ENCODE measurements around the gene ANKRD24. TPM values are rescaled to one million over a fixed set of nuclear protein-coding genes. Genes with fewer than 3 reads are reported as not detected.

The ANKRD24 gene
- total RNA-seq, 4 donors from 2014 or later = 0.88 to 1.2 (median 1.0) TPM

GRCh38 chr19:4174895-4175668 is 7.4 kb upstream of the ANKRD24 start:
- TF ChIP-seq, protein P1, sequence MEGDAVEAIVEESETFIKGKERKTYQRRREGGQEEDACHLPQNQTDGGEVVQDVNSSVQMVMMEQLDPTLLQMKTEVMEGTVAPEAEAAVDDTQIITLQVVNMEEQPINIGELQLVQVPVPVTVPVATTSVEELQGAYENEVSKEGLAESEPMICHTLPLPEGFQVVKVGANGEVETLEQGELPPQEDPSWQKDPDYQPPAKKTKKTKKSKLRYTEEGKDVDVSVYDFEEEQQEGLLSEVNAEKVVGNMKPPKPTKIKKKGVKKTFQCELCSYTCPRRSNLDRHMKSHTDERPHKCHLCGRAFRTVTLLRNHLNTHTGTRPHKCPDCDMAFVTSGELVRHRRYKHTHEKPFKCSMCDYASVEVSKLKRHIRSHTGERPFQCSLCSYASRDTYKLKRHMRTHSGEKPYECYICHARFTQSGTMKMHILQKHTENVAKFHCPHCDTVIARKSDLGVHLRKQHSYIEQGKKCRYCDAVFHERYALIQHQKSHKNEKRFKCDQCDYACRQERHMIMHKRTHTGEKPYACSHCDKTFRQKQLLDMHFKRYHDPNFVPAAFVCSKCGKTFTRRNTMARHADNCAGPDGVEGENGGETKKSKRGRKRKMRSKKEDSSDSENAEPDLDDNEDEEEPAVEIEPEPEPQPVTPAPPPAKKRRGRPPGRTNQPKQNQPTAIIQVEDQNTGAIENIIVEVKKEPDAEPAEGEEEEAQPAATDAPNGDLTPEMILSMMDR (IDR thresholded peaks at IDR 0.05) = no peak
- ATAC-seq (ENCODE audit: low FRiP score) = no peak
- no peak for DNase-seq (ENCODE audit: low spot score)

GRCh38 chr19:4175669-4175931 is 6.9 kb upstream of the ANKRD24 start:
- no peak for ATAC-seq (ENCODE audit: low FRiP score)
- no peak for DNase-seq (ENCODE audit: low spot score)
- TF ChIP-seq, protein P1 (IDR thresholded peaks at IDR 0.05) = no peak

GRCh38 chr19:4177146-4177545 is 5.3 kb upstream of the ANKRD24 start:
- ATAC-seq (ENCODE audit: low FRiP score) (no peak), DNase-seq (ENCODE audit: low spot score) (no peak)
- TF ChIP-seq, protein P1 (IDR thresholded peaks at IDR 0.05) = no peak

DNA sequence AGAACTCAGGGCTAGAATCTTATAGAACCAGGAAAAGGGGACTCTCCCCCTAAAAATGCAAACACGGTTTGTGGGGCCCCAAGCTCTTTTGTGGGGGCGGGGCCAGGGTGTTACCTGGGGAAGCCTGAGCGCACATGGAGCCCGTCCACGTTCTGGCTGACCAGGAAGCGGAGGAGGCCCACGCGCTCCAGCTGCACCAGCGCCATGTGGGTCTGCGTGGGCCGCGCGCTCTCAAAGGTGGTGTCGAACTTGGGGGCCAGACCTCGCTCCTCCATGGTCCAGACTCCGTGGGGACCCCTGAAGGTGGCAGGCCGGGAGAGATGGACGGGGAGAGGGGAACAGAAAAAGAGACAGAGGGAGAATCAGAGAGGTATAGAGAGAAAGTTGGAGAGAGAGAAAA is 3.5 kb upstream of the ANKRD24 start:
- DNase-seq (ENCODE audit: low spot score) (no peak), ATAC-seq (ENCODE audit: low FRiP score) (no peak)
- TF ChIP-seq, protein P1 (IDR thresholded peaks at IDR 0.05) = no peak

DNA sequence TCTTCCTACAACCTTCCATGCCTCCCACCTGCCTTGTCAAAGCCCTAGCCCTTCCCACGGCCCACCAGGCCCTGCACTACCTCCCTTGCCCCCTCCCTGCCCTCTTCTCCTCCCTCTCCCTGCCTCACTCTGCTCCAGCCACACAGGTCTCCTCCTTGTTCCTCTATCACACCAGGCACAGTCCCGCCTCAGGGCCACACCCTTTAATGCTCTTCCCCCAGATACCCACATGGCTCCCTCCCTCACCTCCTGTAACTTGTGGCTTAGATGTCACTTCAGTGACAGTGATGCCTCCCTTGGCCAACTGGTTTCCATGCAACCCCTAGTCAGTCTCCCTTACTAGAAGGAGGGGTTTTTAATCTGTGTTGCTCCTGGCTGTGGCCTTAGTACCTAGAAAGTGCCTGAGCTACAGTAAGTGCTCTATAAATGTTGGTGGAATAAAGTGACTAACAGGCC is 1.4 kb upstream of the ANKRD24 start:
- TF ChIP-seq, protein P1 (IDR thresholded peaks at IDR 0.05) = no peak
- ATAC-seq (ENCODE audit: low FRiP score) = no peak

DNA sequence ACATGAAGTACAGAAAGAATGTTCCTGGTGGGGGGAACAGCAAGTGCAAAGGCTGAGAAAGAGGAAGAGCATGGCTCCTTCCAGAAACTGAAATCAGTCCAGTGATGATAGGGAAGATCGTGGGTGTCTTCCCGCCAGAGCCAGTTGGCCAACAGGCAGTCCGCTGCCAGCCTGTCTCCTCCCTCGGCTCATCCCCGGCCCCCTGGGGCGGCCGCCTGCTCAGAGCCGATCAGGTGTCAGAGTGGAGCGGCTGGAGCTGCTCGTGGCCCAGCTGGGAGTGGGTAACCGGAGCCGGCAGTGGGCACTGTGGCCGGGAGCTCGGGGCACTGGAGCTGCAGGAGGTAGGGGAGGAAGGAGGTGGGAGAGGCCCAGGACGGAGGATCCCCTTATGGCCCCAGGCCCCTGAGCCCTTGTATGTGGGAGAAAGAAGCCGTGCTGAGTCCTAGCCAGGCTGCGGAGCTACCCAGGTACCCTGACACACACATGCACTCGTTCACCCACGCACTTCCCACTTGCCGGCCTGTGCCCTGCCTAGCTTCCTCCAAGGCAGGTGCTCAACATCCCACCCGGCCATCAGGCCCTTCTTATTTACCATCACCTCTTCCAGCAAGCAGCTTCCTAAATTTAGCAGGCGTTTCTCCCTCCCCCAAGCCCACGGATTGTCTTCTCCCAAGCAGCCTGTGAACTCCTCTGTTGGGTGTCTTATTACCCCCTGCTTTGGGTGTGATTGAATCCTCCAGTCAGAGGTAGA is 1.7 kb downstream of the ANKRD24 start:
- TF ChIP-seq, protein P1 (IDR thresholded peaks at IDR 0.05) = no peak
- ATAC-seq (ENCODE audit: low FRiP score) = peak; percentile 30
- no peak for DNase-seq (ENCODE audit: low spot score)

More for the DNA sequence above, 1.4 kb upstream of the ANKRD24 start:
- no peak for DNase-seq (ENCODE audit: low spot score)
